GM12872 (cell line): ENCODE results near the gene PADI4.

Experiments
- CTCF ChIP-seq: IDR thresholded peaks from 3 replicates; pipeline ENCODE4 v1.5.1; 2011; ENCODE audit warnings: low read depth, mild to moderate bottlenecking, low read length, moderate library complexity; ENCODE audit not compliant: insufficient read depth

Gene PADI4

GRCh38 chr1:17306921-17307320 lies 1.1 kb upstream of the PADI4 start:
- no peak for TF ChIP-seq CTCF

- TF ChIP-seq CTCF: no peak
Measured at GRCh38 chr1:17307329-17307728, 668 bp upstream of the PADI4 start.

- no peak for TF ChIP-seq CTCF
Measured at GRCh38 chr1:17308593-17308992, 596 bp downstream of the PADI4 start.

GRCh38 chr1:17309426-17310067 lies 1.6 kb downstream of the PADI4 start:
- no peak for TF ChIP-seq CTCF

- no peak for TF ChIP-seq CTCF
Measured at GRCh38 chr1:17310068-17310640, 2.2 kb downstream of the PADI4 start.

- TF ChIP-seq CTCF: no peak
Measured at GRCh38 chr1:17313530-17314309, 5.7 kb downstream of the PADI4 start.

GRCh38 chr1:17314491-17314971 lies 6.5 kb downstream of the PADI4 start:
- TF ChIP-seq CTCF: no peak
